ENCODE data around the gene UNC45B. TPM values are rescaled to one million over a fixed set of nuclear protein-coding genes. Genes with fewer than 3 reads are reported as not detected.
A peak's percentile ranks its signal among the peaks of the same experiment; 100 is the strongest.
"Not testable (repeated sequence)": the region's sequence is repeated elsewhere in the genome, so short reads cannot be mapped to it uniquely, and the experiment has no call there.

UNC45B gene
- total and polyA plus RNA-seq, 9 donors = 121 to 222 (median 164) TPM

DNA sequence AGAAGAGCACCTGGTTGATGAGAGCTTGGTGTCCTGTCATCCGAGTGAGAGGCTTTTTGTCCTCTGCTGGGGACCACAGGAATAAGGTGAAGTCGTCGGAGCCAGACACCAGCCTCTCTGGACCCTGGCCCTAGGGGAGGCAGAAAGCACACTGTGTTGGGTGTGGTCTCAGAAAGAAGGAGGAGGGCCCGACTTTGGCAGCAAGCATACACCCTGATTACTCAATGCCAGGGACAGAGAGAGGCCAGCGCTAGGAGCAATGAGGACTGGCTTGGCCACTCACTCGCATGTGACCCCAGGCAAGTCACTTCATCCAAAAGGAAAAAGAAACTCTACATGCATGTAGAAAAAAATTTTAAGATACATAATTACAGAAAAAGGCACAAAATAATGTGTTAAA, 12.3 kb upstream of the UNC45B start:
- H3K9me3 ChIP-seq (replicated peaks; ENCODE audit: control insufficient read depth, low read depth, low read length) = no peaks in the 10 kb centered on the region
- H3K27ac ChIP-seq (ENCODE audit: low read length) = no peak overlapping the region
- WGBS (ENCODE audit: insufficient coverage) = 70% methylated on average over 1 of the region's 6 CpGs
- peaks cover 87% of the 10 kb centered on the region for H3K36me3 ChIP-seq (ENCODE audit: control insufficient read depth, insufficient read depth, low read length)
- H3K4me1 ChIP-seq (ENCODE audit: control insufficient read depth, insufficient read depth, low read length) = no peaks in the 10 kb centered on the region
- H3K27me3 ChIP-seq (ENCODE audit: control insufficient read depth, insufficient read depth, low read length) = no peaks in the 10 kb centered on the region
- no peak for DNase-seq
- H3K4me3 ChIP-seq (ENCODE audit: low read length) = no peak overlapping the region

DNA sequence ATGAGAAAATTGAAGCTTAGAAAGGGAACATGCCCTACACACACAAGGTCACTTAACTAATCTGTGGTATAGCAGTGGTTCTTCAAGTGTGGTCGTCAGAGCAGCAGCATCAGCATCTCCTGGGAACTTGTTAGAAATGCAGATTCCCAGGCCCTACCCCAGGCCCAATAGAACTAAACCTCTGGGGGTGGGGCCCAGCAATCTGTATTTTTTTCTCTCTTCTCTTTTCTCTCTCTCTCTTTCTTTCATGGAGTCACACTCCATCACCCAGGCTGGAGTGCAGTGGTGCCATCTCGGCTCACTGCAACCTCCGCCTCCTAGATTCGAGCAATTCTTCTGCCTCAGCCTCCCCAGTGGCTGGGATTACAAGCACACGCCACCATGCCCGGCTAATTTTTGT, 9.4 kb upstream of the UNC45B start:
- Histone ChIP-seq H3K36me3 (ENCODE audit: control insufficient read depth, insufficient read depth, low read length) (peaks cover 64% of the 10 kb centered on the region), H3K9me3 (replicated peaks; ENCODE audit: control insufficient read depth, low read depth, low read length) (no peaks in the 10 kb centered on the region), H3K27ac (ENCODE audit: low read length) (no peak overlapping the region), H3K27me3 (ENCODE audit: control insufficient read depth, insufficient read depth, low read length) (no peaks in the 10 kb centered on the region), H3K4me1 (ENCODE audit: control insufficient read depth, insufficient read depth, low read length) (peaks cover 10% of the 10 kb centered on the region), H3K4me3 (ENCODE audit: low read length) (no peak overlapping the region)
- DNase-seq = no peak
- 100% methylated on average over 1 of the region's 6 CpGs for WGBS (ENCODE audit: insufficient coverage)

DNA sequence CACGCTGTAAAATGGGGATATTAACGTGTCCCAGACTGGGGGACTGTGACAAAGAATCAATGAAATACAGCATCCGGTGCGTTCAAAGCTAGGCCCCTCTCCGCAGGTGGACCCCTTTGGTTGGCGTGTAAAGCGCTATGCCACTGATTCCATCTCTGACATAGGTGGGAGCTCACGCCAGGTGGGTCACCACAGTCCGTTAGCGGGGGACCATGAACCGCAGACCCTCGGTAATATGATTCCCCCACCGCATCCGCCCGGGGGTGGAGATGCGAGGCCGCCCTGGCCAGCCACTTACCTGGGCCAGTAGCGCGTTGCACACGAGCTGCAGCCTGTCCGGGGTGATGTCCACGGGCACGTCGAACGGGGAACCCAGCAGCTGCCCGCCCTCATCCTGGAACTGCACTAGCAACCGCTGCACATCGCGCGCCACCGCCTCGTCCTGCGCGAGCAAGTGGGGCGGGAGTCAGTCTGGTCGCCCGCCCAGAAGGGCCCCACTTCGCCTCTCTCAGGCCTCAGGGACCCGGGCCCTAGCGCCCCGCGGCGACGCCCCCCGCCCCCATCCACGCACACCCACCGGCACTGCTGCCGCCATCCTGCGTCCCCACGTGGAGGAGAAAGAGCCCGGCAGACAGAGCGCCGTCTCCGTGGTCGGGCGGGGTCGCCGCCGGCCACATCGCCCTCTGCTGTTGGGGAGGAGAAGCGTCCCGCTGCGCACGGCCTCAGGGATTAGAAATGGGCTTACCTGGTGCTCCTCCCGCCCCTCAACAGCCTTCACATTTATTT, 5.7 kb upstream of the UNC45B start, which contains the start of gene NLE1:
Gene NLE1, minus strand, starts transcription at position 623 of the 786 bp plus-strand sequence. Its CDS starts 28 bp downstream, at position 595.
- H3K9me3 ChIP-seq (replicated peaks; ENCODE audit: control insufficient read depth, low read depth, low read length) = no peaks in the 10 kb centered on the region
- H3K27me3 ChIP-seq (ENCODE audit: control insufficient read depth, insufficient read depth, low read length) = no peaks in the 10 kb centered on the region
- peaks cover 19% of the 10 kb centered on the region for H3K4me1 ChIP-seq (ENCODE audit: control insufficient read depth, insufficient read depth, low read length)
- H3K27ac ChIP-seq (ENCODE audit: low read length) = peak within 1 kb of the TSS; percentile 29
- peak within 1 kb of the TSS; percentile 76 for H3K4me3 ChIP-seq (ENCODE audit: low read length)
- H3K36me3 ChIP-seq (ENCODE audit: control insufficient read depth, insufficient read depth, low read length) = peaks cover 31% of the 10 kb centered on the region
- under 1% methylated on average over 55 of the region's 65 CpGs for WGBS (ENCODE audit: insufficient coverage)
- peak; percentile 89 for DNase-seq

DNA sequence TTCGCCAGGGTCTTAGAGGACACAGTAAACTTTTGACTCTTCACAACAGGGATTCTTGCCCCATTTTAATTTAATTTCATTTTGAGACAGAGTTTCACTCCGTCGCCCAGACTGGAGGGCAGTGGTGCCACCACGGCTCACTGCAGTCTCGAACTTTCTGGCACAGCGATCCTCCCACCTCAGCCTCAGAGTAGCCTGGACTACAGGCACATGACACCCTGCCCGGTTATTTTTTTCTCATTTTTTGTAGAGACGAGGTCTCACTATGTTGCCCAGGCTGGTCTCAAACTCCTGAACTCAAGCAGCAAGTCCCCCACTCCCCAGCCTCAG, 5.2 kb upstream of the UNC45B start:
- WGBS (ENCODE audit: insufficient coverage) = 66% methylated on average over 8 of the region's 8 CpGs
- no peak for DNase-seq
- Histone ChIP-seq H3K36me3 (ENCODE audit: control insufficient read depth, insufficient read depth, low read length) (peaks cover 25% of the 10 kb centered on the region), H3K27ac (ENCODE audit: low read length) (no peak overlapping the region), H3K9me3 (replicated peaks; ENCODE audit: control insufficient read depth, low read depth, low read length) (no peaks in the 10 kb centered on the region), H3K27me3 (ENCODE audit: control insufficient read depth, insufficient read depth, low read length) (no peaks in the 10 kb centered on the region), H3K4me3 (ENCODE audit: low read length) (no peak overlapping the region), H3K4me1 (ENCODE audit: control insufficient read depth, insufficient read depth, low read length) (peaks cover 19% of the 10 kb centered on the region)

DNA sequence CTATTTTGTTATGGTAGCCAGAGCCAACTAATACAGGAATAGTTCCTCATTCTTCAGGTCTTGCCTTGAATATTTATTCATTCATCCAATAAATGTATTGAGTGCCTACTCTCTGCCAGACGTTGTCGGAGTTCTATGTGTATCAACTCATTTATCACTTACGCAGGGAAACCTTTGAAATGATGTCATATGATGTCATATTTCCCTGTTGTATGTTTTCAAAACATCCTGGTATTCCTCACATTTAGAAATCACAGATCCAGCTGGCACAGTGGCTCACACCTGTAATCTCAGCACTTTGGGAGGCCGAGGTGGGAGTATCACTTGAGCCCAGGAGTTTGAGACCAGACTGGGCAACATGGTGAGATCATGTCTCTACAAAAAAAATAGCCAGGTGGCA, 2.8 kb upstream of the UNC45B start:
- WGBS (ENCODE audit: insufficient coverage) = 100% methylated on average over 1 of the region's 4 CpGs
- H3K4me1 ChIP-seq (ENCODE audit: control insufficient read depth, insufficient read depth, low read length) = peaks cover 24% of the 10 kb centered on the region

DNA sequence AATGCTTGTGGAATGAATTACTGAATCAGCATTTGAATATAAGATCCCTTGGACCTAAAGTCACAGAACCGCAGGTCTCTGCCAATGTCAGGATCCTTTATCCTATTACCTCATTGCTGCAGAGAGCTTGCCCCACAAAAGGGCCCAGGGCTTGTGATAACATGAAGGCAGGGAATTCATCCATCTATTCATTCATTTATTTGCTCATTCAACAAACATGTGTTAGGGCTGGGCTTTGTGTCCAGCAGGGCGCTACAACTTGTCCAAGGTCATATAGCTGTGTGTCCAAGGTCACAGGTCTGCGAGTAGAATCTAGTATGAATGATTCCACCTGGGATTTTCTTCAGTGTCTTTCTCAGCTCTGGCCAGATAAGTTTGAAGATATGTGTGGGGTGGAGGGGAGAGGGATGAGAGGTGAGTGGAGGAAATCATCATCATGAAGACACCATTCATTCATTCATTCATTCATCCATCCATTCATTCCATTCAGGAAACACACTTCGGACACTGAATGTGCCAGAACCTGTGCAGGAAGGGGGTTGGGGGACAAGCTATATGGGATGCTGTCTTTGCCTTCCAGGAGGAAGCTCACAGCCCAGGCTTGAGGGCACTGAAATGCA, 1.3 kb upstream of the UNC45B start:
- H3K4me3 ChIP-seq (ENCODE audit: low read length) = no peak overlapping the region
- DNase-seq = no peak
- H3K27ac ChIP-seq (ENCODE audit: low read length) = peak overlapping the region; percentile 85
- no peaks in the 10 kb centered on the region for H3K9me3 ChIP-seq (replicated peaks; ENCODE audit: control insufficient read depth, low read depth, low read length)
- H3K36me3 ChIP-seq (ENCODE audit: control insufficient read depth, insufficient read depth, low read length) = no peaks in the 10 kb centered on the region
- H3K4me1 ChIP-seq (ENCODE audit: control insufficient read depth, insufficient read depth, low read length) = peaks cover 19% of the 10 kb centered on the region
- WGBS (ENCODE audit: insufficient coverage) = 80% methylated on average over 1 of the region's 4 CpGs
- H3K27me3 ChIP-seq (ENCODE audit: control insufficient read depth, insufficient read depth, low read length) = no peaks in the 10 kb centered on the region

More for the DNA sequence above, 2.8 kb upstream of the UNC45B start:
- H3K4me3 ChIP-seq (ENCODE audit: low read length) = no peak overlapping the region
- H3K36me3 ChIP-seq (ENCODE audit: control insufficient read depth, insufficient read depth, low read length) = peaks cover under 1% of the 10 kb centered on the region
- H3K9me3 ChIP-seq (replicated peaks; ENCODE audit: control insufficient read depth, low read depth, low read length) = no peaks in the 10 kb centered on the region
- no peak overlapping the region for H3K27ac ChIP-seq (ENCODE audit: low read length)
- H3K27me3 ChIP-seq (ENCODE audit: control insufficient read depth, insufficient read depth, low read length) = no peaks in the 10 kb centered on the region
- DNase-seq = no peak

DNA sequence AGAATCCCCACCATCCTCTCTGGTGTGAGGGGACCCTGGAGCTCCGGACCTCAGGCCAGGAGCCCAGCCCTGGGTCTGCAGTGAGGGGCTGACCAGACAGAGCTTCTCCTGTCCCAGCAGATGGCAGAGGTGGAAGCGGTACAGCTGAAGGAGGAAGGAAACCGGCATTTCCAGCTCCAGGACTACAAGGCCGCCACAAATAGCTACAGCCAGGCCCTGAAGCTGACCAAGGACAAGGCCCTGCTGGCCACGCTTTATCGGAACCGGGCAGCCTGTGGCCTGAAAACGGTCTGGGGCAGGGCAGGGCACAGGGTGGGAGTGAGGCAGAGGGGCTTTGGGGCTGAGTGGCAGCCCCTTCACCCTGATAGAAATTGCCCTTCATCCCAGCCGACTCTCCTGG, 527 bp downstream of the UNC45B start:
- H3K4me3 ChIP-seq (ENCODE audit: low read length) = peak overlapping the region; percentile 54
- peaks cover 17% of the 10 kb centered on the region for H3K4me1 ChIP-seq (ENCODE audit: control insufficient read depth, insufficient read depth, low read length)
- peak overlapping the region; percentile 85 for H3K27ac ChIP-seq (ENCODE audit: low read length)
- H3K36me3 ChIP-seq (ENCODE audit: control insufficient read depth, insufficient read depth, low read length) = no peaks in the 10 kb centered on the region
- peak; percentile 26 for DNase-seq
- H3K9me3 ChIP-seq (replicated peaks; ENCODE audit: control insufficient read depth, low read depth, low read length) = no peaks in the 10 kb centered on the region
- WGBS (ENCODE audit: insufficient coverage) = 57% methylated on average over 5 of the region's 9 CpGs
- no peaks in the 10 kb centered on the region for H3K27me3 ChIP-seq (ENCODE audit: control insufficient read depth, insufficient read depth, low read length)

DNA sequence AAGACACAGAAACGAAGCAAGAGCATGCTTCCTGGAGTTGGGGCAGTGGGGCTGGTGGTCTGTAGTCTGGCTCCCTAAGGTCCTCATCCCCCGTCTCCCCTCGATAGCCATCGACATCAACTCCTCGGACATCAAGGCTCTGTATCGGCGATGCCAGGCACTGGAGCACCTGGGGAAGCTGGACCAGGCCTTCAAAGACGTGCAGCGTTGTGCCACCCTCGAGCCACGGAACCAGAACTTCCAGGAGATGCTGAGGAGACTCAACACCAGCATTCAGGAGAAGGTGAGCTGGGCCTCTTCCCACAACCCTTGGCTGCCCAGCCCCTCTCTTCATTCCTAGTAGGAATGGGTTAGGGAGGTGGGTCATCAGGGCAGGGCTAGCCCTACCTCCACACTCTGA, 2.3 kb downstream of the UNC45B start:
- DNase-seq = no peak
- H3K4me3 ChIP-seq (ENCODE audit: low read length) = no peak overlapping the region
- no peaks in the 10 kb centered on the region for H3K9me3 ChIP-seq (replicated peaks; ENCODE audit: control insufficient read depth, low read depth, low read length)
- H3K4me1 ChIP-seq (ENCODE audit: control insufficient read depth, insufficient read depth, low read length) = peaks cover 17% of the 10 kb centered on the region
- 90% methylated on average over 11 of the region's 11 CpGs for WGBS (ENCODE audit: insufficient coverage)
- H3K36me3 ChIP-seq (ENCODE audit: control insufficient read depth, insufficient read depth, low read length) = peaks cover 5% of the 10 kb centered on the region
- no peak overlapping the region for H3K27ac ChIP-seq (ENCODE audit: low read length)
- peaks cover 3% of the 10 kb centered on the region for H3K27me3 ChIP-seq (ENCODE audit: control insufficient read depth, insufficient read depth, low read length)

DNA sequence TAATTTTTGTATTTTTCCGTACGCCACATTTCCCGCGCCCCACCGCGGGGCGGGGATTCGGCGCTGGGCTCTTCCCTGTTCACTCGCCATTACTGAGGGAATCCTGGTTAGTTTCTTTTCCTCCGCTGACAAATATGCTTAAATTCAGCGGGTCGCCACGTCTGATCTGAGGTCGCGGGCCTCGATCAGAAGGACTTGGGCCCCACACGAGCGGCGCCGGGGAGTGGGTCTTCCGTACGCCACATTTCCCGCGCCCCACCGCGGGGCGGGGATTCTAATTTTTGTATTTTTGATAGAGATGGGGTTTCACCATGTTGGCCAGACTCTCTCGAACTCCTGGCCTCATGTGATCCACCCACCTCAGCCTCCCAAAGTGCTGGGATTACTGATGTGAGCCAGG, 3.5 kb downstream of the UNC45B start:
- H3K4me1 ChIP-seq (ENCODE audit: control insufficient read depth, insufficient read depth, low read length) = peaks cover 17% of the 10 kb centered on the region
- H3K9me3 ChIP-seq (replicated peaks; ENCODE audit: control insufficient read depth, low read depth, low read length); H3K27ac ChIP-seq (ENCODE audit: low read length); DNase-seq; H3K4me3 ChIP-seq (ENCODE audit: low read length); H3K27me3 ChIP-seq (ENCODE audit: control insufficient read depth, insufficient read depth, low read length): not testable (repeated sequence)
- peaks cover 11% of the 10 kb centered on the region for H3K36me3 ChIP-seq (ENCODE audit: control insufficient read depth, insufficient read depth, low read length)
- 89% methylated on average over 18 of the region's 29 CpGs for WGBS (ENCODE audit: insufficient coverage)

DNA sequence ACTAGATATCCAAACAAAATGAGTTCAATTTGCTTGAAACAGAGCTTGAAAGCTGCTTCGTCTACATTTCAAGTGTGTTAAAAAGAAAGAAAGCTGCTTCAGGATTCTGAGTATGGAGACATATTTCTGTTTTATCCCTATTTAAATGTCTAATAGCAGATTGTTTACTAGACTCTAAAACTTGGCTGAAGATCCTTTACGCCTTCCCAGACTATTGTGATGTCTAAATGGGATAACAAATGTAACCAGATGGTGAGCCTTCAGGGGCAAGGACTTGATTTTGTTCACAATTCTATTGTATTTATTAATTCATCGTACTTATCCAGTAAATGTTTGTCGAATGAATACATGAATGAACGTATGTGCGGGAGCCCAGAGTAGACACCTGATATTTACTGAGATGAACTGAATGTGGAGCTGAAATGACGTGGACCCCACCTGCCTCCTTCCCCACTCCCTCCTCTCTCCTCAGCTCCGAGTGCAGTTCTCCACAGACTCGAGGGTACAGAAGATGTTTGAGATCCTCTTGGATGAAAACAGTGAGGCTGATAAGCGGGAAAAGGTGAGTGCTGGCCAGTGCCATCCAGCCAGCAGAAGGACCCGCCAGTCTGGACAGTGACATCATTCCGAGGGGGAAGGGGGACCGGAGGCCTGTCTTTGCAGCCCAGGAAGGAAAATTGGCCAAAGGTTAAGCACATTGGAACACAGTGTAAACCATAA, 5.0 kb downstream of the UNC45B start:
- no peak overlapping the region for H3K27ac ChIP-seq (ENCODE audit: low read length)
- no peaks in the 10 kb centered on the region for H3K9me3 ChIP-seq (replicated peaks; ENCODE audit: control insufficient read depth, low read depth, low read length)
- H3K4me3 ChIP-seq (ENCODE audit: low read length) = no peak overlapping the region
- 50% methylated on average over 5 of the region's 13 CpGs for WGBS (ENCODE audit: insufficient coverage)
- peaks cover 8% of the 10 kb centered on the region for H3K4me1 ChIP-seq (ENCODE audit: control insufficient read depth, insufficient read depth, low read length)
- peaks cover 11% of the 10 kb centered on the region for H3K36me3 ChIP-seq (ENCODE audit: control insufficient read depth, insufficient read depth, low read length)
- DNase-seq = no peak
- H3K27me3 ChIP-seq (ENCODE audit: control insufficient read depth, insufficient read depth, low read length) = peaks cover 3% of the 10 kb centered on the region
